ENCODE data around the gene SCN3A. TPM values are rescaled to one million over a fixed set of nuclear protein-coding genes. Genes with fewer than 3 reads are reported as not detected.

The SCN3A gene
- total RNA-seq, 2 donors from 2014 or later = 0.40 to 0.80 TPM

DNA sequence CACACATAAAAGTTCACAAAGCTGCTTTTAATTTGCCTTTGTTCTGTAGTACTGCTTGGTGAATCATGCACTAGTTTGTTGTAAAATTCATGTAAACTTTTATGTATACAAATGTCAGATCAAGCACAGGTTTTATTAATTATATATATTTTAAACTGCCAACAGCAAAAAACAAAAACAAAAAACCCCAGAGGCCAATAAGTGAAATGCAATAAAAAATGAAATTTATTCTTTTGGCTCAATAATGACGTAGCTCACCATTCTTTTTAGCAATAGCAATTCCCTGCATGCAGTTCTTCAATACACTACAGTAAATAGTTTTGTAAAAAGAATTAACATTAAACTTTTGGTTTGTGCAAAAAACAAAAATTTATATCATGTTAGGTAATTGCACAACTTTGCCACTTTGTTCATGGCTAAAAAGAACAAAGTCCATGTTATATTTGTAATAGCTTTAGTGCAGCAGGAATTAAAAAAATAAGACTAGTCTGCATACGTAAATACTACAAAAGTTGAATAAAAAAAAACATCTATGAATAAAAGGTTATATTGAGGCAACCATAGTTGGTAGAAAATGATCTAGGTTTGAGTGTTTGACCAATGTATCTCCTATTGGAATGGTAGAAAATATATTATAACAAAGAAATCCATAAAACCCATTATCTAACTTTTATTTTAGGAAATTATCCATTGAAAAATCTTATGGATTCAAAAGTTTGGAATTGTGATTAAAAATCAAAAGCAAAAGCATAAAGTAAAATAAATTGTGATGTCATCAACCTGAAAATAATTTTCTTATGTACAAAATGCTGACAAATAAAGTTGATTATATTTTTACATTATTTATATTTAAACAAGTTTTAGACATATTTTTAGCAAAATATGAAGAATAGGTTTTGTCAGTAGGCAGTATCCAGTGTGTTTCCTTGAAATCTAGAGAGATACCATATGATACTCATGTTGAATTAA lies 115.6 kb downstream of the SCN3A start:
- Histone ChIP-seq H3K9me3 (no peaks in the 10 kb centered on the region), H3K27ac (no peak overlapping the region), H3K36me3 (no peaks in the 10 kb centered on the region), H3K27me3 (no peaks in the 10 kb centered on the region), H3K4me3 (no peak overlapping the region), H3K9ac (ENCODE audit: low read depth in 2 of 2, low read length in 2 of 2) (no peak overlapping the region), H3K4me1 (no peaks in the 10 kb centered on the region)
- TF ChIP-seq CTCF (IDR thresholded peaks at IDR 0.05) = no peak
- intact Hi-C loops (cut with DNase I) = no loop called here
- DNase-seq = no peak

- no peak overlapping the region for H3K9ac ChIP-seq (ENCODE audit: low read depth in 2 of 2, low read length in 2 of 2)
- no peaks in the 10 kb centered on the region for H3K9me3 ChIP-seq
- no peak overlapping the region for H3K4me3 ChIP-seq
- H3K27me3 ChIP-seq = no peaks in the 10 kb centered on the region
- DNase-seq = no peak
- no peaks in the 10 kb centered on the region for H3K4me1 ChIP-seq
- no peaks in the 10 kb centered on the region for H3K36me3 ChIP-seq
- no peak overlapping the region for H3K27ac ChIP-seq
- intact Hi-C loops (cut with DNase I) = no loop called here
- no peak for TF ChIP-seq CTCF (IDR thresholded peaks at IDR 0.05)
Measured at GRCh38 chr2:165086337-165086736, 117.5 kb downstream of the SCN3A start.

GRCh38 chr2:165083326-165083725 lies 120.5 kb downstream of the SCN3A start:
- no peak for DNase-seq
- Histone ChIP-seq H3K4me3 (no peak overlapping the region), H3K36me3 (no peaks in the 10 kb centered on the region), H3K27me3 (no peaks in the 10 kb centered on the region), H3K4me1 (no peaks in the 10 kb centered on the region), H3K9me3 (no peaks in the 10 kb centered on the region), H3K27ac (no peak overlapping the region), H3K9ac (ENCODE audit: low read depth in 2 of 2, low read length in 2 of 2) (no peak overlapping the region)
- intact Hi-C loops (cut with DNase I) = no loop called here
- no peak for TF ChIP-seq CTCF (IDR thresholded peaks at IDR 0.05)

GRCh38 chr2:165082479-165082878 lies 121.4 kb downstream of the SCN3A start:
- TF ChIP-seq CTCF (IDR thresholded peaks at IDR 0.05) = no peak
- Histone ChIP-seq H3K9ac (ENCODE audit: low read depth in 2 of 2, low read length in 2 of 2) (no peak overlapping the region), H3K27me3 (no peaks in the 10 kb centered on the region), H3K4me3 (no peak overlapping the region), H3K27ac (no peak overlapping the region), H3K4me1 (no peaks in the 10 kb centered on the region), H3K9me3 (no peaks in the 10 kb centered on the region), H3K36me3 (no peaks in the 10 kb centered on the region)
- no peak for DNase-seq
- intact Hi-C loops (cut with DNase I) = no loop called here

- H3K4me3 ChIP-seq = no peak overlapping the region
- no peak overlapping the region for H3K9ac ChIP-seq (ENCODE audit: low read depth in 2 of 2, low read length in 2 of 2)
- intact Hi-C loops (cut with DNase I) = no loop called here
- H3K4me1 ChIP-seq = no peaks in the 10 kb centered on the region
- no peaks in the 10 kb centered on the region for H3K9me3 ChIP-seq
- no peak overlapping the region for H3K27ac ChIP-seq
- no peaks in the 10 kb centered on the region for H3K36me3 ChIP-seq
- no peak for DNase-seq
- H3K27me3 ChIP-seq = no peaks in the 10 kb centered on the region
- no peak for TF ChIP-seq CTCF (IDR thresholded peaks at IDR 0.05)
Measured at GRCh38 chr2:165081276-165081675, 122.6 kb downstream of the SCN3A start.
